HG02759 (cell line): ENCODE measurements around the gene HRH4.

Source experiments
- ATAC-seq: cut with Tn5 transposase; IDR thresholded peaks from one replicate; pipeline ENCODE4 v1.9.1; 2021; ENCODE audit warnings: mild to moderate bottlenecking, moderate library complexity; ENCODE audit not compliant: unreplicated experiment

HRH4 gene

GRCh38 chr18:24465486-24465885 is 5.0 kb downstream of the HRH4 start:
- no peak for ATAC-seq

- no peak for ATAC-seq
These were observed 6.3 kb downstream of the HRH4 start for GRCh38 chr18:24466771-24467170.

GRCh38 chr18:24470022-24470618 is 9.7 kb downstream of the HRH4 start:
- ATAC-seq, result no peak

- no peak for ATAC-seq
These were observed 10.4 kb downstream of the HRH4 start for GRCh38 chr18:24470805-24471204.

GRCh38 chr18:24472591-24472990 is 12.2 kb downstream of the HRH4 start:
- no peak for ATAC-seq

- no peak for ATAC-seq
These were observed 14.0 kb downstream of the HRH4 start for GRCh38 chr18:24474406-24474805.

- ATAC-seq, result no peak
These were observed 15.6 kb downstream of the HRH4 start for GRCh38 chr18:24475926-24476589.

- no peak for ATAC-seq
These were observed 18.9 kb downstream of the HRH4 start for GRCh38 chr18:24479371-24479770.

- no peak for ATAC-seq
These were observed 22.4 kb downstream of the HRH4 start for GRCh38 chr18:24482821-24483220.

GRCh38 chr18:24485681-24486080 is 25.2 kb downstream of the HRH4 start:
- no peak for ATAC-seq

- no peak for ATAC-seq
These were observed 26.2 kb downstream of the HRH4 start for GRCh38 chr18:24486684-24487083.

GRCh38 chr18:24488824-24489493 is 28.5 kb downstream of the HRH4 start:
- no peak for ATAC-seq

GRCh38 chr18:24490539-24490938 is 30.1 kb downstream of the HRH4 start:
- ATAC-seq, result no peak

- ATAC-seq, result peak; percentile 83
These were observed 31.7 kb downstream of the HRH4 start for GRCh38 chr18:24491927-24492834.

- no peak for ATAC-seq
These were observed 34.1 kb downstream of the HRH4 start for GRCh38 chr18:24494586-24494985.

- no peak for ATAC-seq
These were observed 36.8 kb downstream of the HRH4 start for GRCh38 chr18:24497031-24497754.

- no peak for ATAC-seq
These were observed 39.4 kb downstream of the HRH4 start for GRCh38 chr18:24499814-24500213.

- ATAC-seq, result no peak
These were observed 39.8 kb downstream of the HRH4 start for GRCh38 chr18:24500217-24500616.

GRCh38 chr18:24500766-24501165 is 40.3 kb downstream of the HRH4 start:
- ATAC-seq, result no peak

GRCh38 chr18:24502667-24503523 is 42.5 kb downstream of the HRH4 start:
- ATAC-seq, result no peak
